HG03097 (cell line): ENCODE data around the gene SH3RF1.
"Not testable (repeated sequence)": the region's sequence is repeated elsewhere in the genome, so short reads cannot be mapped to it uniquely, and the experiment has no call there.

Experiments used
- ATAC-seq: cut with Tn5 transposase; IDR thresholded peaks from one replicate; pipeline ENCODE4 v1.9.1; 2021; ENCODE audit not compliant: unreplicated experiment, low FRiP score

The SH3RF1 gene

GRCh38 chr4:169277838-169278237, 7.1 kb upstream of the SH3RF1 start:
- ATAC-seq: not testable (repeated sequence)

GRCh38 chr4:169275180-169275579, 4.4 kb upstream of the SH3RF1 start:
- ATAC-seq: no peak

- ATAC-seq: no peak
Measured at GRCh38 chr4:169274033-169274432, 3.3 kb upstream of the SH3RF1 start.

GRCh38 chr4:169272265-169272886, 1.6 kb upstream of the SH3RF1 start:
- no peak for ATAC-seq

- no peak for ATAC-seq
Measured at GRCh38 chr4:169271692-169272007, 894 bp upstream of the SH3RF1 start.

GRCh38 chr4:169269916-169270809, 593 bp downstream of the SH3RF1 start:
- peak; percentile 39 for ATAC-seq

GRCh38 chr4:169268951-169269760, 1.6 kb downstream of the SH3RF1 start:
- no peak for ATAC-seq

- ATAC-seq: no peak
Measured at GRCh38 chr4:169267070-169267469, 3.7 kb downstream of the SH3RF1 start.

- ATAC-seq: no peak
Measured at GRCh38 chr4:169266661-169267060, 4.1 kb downstream of the SH3RF1 start.

- no peak for ATAC-seq
Measured at GRCh38 chr4:169266081-169266480, 4.7 kb downstream of the SH3RF1 start.

GRCh38 chr4:169263791-169264392, 6.9 kb downstream of the SH3RF1 start:
- ATAC-seq: no peak

- ATAC-seq: no peak
Measured at GRCh38 chr4:169260217-169260866, 10.4 kb downstream of the SH3RF1 start.

GRCh38 chr4:169259271-169259670, 11.5 kb downstream of the SH3RF1 start:
- ATAC-seq: no peak

- ATAC-seq: no peak
Measured at GRCh38 chr4:169258141-169258540, 12.6 kb downstream of the SH3RF1 start.

GRCh38 chr4:169256856-169257761, 13.6 kb downstream of the SH3RF1 start:
- ATAC-seq: no peak

- ATAC-seq: no peak
Measured at GRCh38 chr4:169256101-169256612, 14.6 kb downstream of the SH3RF1 start.

- no peak for ATAC-seq
Measured at GRCh38 chr4:169254546-169254983, 16.2 kb downstream of the SH3RF1 start.

GRCh38 chr4:169253904-169254303, 16.9 kb downstream of the SH3RF1 start:
- no peak for ATAC-seq

- ATAC-seq: no peak
Measured at GRCh38 chr4:169253113-169253671, 17.6 kb downstream of the SH3RF1 start.
